Measurements from ENCODE around the gene MAP3K7.

MAP3K7 gene

DNA sequence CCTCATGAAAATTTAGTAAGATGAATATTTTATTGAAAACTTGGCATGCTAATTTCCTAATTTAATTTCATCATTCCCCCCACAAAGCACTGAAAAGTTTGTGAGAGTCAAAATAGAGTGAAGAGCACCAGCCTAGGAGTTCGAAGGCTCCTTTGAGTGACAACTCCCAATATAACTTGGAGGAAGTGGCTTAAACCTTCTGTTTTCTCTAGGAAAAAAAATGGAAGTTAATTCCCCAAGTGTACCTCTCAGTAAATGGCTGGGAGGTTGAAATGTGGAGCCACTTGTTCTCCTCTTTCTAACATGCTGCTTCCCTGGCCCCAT is 107.3 kb downstream of the MAP3K7 start:
- no peak for DNase-seq

DNA sequence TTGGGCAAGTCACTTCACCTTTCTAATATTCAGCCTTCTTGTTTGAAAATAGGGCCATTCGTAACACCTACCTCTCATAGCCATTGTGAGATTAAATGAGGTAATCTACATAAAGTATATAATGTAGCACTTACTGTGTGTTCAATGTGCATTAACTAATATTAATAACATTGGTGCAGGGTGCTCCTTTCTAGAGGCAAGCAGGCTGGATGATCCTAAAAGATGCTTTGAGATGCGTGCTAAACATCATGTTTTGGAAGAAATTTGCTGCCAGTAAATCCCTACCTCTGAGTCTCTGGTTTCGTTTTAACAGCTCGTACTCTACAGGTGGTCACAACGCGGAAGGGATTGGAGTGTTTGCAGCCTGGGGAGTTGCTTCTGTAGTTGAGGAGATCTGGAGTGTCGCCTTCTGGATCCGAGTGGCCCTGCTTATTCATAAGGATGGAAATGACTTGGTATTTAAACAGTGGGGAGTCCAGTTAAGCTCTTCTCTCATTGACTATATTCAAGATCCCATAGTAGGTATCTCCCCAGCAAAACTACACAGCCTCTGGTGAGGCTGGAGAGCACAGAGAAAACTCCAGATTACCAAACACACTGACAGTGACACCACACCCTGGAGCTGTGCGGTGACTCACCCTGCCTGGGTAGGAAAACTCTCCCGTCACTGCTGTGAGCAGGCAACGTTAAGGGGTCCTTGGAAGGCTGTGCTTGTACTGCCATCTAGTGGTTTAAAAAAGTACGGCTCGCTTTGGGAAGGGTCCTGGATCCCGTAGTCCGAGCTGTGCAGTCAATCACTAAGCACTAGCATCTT is 107.9 kb downstream of the MAP3K7 start:
- DNase-seq = peak; percentile 92

DNA sequence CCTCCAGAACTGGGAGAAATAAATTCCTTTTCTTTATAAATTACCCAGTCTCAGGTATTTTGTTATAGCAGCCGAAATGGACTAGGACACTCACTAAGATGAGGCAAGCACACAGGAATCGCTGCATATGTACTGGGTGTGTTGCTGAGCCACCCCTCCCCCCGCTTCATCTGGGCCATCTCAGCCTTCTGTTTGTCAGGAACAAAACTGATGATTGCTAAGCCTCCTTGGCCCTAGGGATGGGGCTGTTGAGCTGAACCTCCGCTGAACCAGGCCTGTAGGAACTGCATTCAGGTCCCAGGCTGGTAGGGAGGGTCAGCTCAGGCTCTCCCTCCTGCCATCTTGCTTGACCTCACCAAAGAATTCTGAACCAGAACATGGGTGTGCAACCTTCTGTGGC is 108.6 kb downstream of the MAP3K7 start:
- no peak for DNase-seq

DNA sequence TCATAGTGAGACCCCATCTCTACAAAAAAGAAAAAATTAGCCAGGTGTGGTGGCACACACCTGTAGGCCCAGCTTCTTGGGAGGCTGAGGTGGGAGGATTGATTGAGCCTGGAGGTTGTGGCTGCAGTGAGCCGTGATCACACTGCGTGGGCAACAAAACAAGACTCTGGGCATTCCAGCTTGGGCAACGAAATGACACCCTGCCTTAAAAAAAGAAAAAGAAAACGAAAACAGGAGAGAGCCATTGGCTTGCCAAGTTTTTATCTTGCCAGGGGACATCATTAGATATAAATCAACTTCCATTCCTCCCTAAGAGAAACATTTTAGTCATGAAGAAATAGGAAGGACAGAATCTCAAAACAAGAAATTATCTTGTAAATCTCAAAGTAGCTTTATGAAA is 109.5 kb downstream of the MAP3K7 start:
- no peak for DNase-seq

DNA sequence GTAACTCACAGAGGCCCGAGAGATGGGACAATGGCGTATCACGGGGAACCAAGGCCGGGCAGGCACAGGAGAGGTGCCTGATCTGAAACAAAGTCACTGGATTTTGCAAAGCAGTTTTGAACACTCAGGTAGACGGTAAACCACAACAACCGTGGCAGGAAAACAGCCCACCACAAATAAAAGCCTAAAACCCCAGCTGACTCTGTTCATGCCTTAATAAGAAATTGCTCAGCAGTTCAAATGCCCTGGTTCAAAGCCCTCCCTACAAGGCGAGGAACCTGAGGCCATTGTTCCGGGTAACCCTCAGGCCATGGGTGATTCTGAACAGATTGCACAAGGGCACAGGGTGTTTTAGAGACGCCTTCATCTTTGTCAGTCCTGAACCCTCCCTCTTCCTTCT is 114.2 kb downstream of the MAP3K7 start:
- DNase-seq = peak; percentile 68

DNA sequence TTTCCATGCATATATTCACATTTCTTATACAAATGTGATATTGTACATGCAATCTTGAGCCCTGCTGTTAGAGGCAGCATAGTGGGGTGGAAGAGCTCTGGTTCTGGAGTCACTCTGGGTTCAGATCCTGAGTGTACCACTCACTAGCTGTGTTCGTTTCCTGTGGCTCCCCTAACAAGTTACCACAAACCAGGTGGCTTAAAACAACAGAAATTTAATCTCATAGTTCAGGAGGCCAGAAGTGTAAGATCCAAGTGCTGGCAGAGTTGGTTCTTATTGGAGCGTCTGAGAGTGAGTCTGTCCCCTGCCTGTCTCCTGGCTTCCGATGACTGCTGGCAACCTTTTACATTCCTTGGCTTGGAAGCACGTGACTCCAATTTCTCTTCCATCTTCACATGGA is 115.6 kb downstream of the MAP3K7 start:
- no peak for DNase-seq

DNA sequence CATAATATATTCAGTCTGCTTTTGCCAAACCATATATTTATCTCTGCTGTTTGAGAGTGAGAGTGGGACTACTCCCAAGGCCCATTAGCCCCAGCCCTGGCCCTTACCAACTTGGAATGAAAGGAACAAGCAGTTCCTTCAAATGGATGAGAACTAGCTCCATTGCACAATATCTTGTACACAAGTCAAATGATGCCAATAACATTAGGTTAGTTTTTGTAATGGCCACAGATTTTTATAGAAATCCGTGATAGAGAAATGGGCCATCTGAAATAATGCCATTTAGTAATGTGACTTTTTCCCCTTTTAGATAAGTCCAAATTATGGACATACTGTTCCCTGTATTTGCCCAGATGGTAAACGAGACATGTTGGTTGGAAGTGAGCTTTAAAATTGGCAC is 117.0 kb downstream of the MAP3K7 start:
- DNase-seq = no peak

DNA sequence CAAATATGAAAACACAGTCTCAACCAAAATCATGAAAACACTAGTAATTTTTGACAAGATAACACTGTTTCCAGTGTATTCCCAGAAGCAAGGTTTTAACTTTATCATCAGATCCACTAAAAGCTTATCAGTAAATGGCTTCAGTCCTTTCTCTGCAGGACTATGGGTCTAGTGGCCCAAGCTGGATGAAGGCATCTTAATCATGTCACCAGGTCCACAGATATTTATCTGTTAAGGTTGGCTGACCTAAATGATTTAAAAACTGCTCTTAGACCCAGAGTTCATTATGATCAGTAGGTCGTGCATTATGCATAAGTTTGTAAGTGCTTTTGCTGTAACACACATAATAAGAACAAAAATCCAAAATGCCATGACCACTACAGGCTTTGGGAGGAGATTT is 118.0 kb downstream of the MAP3K7 start:
- no peak for DNase-seq

DNA sequence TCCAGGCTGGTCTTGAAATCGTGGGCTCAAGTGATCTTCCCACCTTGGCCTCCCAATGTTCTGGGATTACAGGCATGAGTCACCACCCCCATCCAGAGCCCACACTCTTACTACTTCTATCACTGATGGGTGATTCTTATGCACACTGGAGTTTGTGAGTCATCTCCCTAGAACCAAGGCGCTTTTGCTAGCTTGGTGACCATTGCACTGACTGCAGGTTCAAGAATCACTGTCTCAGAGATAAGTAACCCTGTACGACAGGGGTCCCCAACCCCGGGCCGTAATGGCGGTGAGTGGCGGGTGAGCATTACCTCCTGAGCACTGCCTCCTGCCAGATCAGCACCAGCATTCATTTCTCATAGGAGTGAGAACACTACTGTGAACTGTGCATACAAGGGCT is 118.8 kb downstream of the MAP3K7 start:
- DNase-seq = peak; percentile 67

DNA sequence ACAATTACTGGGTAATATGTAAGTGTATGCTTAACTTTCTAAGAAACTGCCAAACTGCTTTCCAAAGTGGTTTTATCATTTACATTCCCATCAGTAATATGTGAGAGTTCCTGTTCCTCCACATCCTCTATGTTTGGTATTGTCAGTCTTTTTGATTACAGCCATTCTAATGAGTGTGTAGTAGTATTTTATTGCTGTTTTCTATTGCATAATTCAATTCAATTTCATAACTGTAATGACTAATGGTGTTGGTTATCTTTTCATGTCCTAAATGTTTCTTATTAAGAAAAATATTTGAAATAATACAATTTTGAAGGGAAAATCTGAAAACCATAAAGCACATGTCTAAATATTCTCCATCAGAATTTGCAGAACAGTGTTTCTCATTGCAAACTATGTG is 119.3 kb downstream of the MAP3K7 start:
- DNase-seq = no peak

DNA sequence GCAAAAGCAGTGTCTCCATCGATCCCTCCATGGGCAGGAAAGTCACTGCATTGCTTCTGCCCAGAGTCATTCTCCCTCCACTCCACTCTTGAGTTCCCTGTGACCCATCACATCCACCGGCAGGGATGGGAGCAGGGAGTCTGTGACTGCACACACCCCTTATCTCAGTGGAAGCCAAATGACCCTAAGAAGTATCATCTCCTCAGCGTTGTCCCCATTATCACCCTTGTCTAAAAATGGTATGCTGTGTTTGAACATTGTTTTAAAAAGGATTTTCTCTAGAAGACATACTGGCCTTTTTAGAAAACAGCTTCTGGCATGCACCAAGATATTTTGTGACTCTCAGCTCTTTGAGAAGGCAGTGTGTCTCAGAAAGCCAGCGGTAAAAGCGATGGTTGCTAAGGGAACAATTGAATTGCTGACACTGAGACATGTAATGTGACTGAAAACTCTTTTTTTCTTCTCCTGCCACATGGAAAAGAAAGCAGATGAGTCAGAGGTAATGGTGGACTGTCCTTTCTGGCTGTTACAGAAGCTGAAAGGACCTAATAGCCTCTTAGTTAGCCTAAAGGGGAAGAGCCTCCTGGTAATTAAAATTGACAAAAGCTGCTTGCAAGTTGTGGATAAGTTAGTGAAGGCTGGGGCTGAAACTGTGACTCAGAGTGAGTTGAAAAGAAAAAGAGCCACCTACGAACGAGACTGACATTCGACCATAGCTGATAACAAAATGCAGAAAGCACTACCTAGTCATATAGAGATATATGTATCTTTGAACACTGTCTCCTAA is 120.5 kb downstream of the MAP3K7 start:
- no peak for DNase-seq

DNA sequence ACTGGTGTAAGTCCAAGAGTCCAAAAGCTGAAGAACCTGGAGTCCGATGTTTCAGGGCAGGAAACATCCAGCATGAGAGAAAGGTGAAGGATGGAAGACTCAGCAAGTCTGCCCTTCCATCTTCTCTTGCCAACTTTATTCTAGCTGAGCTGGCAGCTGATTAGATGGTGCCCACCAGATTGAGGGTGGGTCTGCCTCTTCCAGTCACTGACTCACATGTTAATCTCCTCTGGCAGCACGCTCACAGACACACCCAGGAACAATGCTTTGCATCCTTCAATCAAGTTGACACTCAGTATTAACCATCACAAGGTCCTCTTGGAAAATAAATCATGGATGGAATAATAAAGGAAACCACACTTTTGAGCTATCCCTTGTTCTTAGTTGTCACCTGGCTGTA is 121.2 kb downstream of the MAP3K7 start:
- no peak for DNase-seq

DNA sequence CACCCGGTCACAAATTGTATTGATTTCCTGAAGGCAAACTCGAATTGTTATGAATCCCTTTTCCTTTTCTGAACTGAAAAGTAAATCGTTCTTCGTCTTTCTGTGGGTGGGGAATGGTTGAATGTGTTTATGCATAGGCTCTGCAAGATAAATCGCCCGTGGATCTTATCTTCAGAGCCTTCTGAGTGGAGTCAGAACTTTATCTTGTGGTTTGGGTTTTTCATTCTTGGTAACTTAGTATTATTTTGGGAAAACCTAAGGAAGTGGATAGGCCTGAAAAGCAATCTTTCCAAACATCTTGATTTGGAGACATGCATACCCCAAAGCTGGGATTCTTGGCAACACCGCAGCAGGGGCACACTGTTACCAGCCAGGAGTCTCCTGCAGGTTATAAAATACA is 122.4 kb downstream of the MAP3K7 start:
- no peak for DNase-seq

DNA sequence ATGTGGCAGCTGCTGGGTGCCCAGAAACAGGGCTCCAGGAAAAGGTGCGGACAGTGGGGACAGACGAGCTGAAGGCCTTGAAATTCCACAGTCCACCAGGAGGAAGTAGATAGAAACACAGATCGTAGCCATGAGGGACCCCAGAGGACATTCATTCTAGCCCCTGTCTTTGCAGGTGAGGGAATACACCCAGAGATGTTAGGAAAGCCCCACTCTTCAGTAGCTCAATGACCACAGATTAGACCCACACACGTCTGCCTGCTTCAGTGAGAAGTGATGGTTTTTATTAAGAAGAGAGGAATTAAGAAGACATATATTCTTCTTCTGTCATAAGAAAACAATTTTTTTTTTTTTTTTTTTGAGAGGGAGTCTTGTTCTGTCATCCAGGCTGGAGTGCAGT is 123.0 kb downstream of the MAP3K7 start:
- DNase-seq = no peak
